Astrocyte of the spinal cord (primary cell): ENCODE data around the gene MTHFD2L.
A peak's percentile ranks its signal among the peaks of the same experiment; 100 is the strongest.

Experiments used
- DNase-seq: peaks from one replicate; pipeline ENCODE4 v3.0.0; 2011; ENCODE audit warnings: low read depth, low spot score
- H3K4me3 ChIP-seq: 2 replicates; pipeline ENCODE4 v1.5.1; 2011; ENCODE audit warnings: low read depth, mild to moderate bottlenecking, low read length, moderate library complexity
- CTCF ChIP-seq: IDR thresholded peaks from 2 replicates; pipeline ENCODE4 v1.5.1; 2012; ENCODE audit warnings: low read depth, mild to moderate bottlenecking, low read length, inconsistent platforms
- in situ Hi-C: cut with HindIII; loops from 2 replicates; pipeline ENCODE4 v1.10.0; 2017; ENCODE audit warnings: low sequenced_read_pairs

The MTHFD2L gene

DNA sequence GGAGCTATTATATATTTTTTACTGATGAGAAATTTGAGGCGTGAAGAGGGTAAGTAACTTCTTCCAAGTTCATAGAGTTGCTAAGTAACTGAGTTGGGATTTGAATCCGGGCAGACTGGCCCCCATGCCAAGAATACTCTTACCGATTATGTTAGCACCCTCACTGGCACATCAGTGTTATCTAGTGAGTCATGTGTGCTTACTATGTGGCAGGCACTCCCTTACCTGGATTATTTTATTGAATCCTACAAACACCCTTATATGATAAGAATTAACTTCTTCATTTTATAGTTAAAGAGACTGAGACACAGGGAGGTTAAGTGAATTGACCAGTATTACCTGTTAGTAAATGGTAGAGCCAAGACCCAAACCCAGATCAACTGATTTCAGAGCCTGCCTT is 20.9 kb downstream of the MTHFD2L start:
- in situ Hi-C loops = no loop called here
- no peak for DNase-seq
- H3K4me3 ChIP-seq = no peak overlapping the region
- TF ChIP-seq CTCF = no peak

GRCh38 chr4:74181219-74181618 is 23.3 kb downstream of the MTHFD2L start:
- TF ChIP-seq CTCF = no peak
- no peak overlapping the region for H3K4me3 ChIP-seq
- peak; percentile 38 for DNase-seq
- in situ Hi-C loops = no loop called here

DNA sequence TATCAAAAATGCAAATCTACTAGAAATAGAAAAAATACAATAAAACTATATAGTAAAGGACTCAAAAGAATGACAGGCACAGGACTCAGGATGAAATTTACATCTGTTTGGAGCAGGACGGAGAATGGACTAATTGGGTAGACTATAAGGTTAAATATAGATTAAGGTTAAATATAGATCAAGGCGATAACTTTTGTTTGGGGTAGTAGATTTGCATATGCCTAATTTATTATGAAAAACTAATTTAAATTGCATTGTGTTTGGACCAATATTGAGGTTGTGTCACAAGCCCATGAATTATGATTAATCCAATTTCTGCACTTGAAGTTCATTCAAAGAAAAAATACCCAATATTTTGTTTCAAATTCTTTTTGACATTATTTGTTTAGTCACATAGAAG is 31.0 kb downstream of the MTHFD2L start:
- DNase-seq = no peak
- in situ Hi-C loops = no loop called here
- no peak overlapping the region for H3K4me3 ChIP-seq
- TF ChIP-seq CTCF = no peak

GRCh38 chr4:74189331-74190043 is 31.6 kb downstream of the MTHFD2L start:
- H3K4me3 ChIP-seq = no peak overlapping the region
- in situ Hi-C loops = no loop called here
- TF ChIP-seq CTCF = peak; percentile 71
- DNase-seq = peak; percentile 56

- in situ Hi-C loops = no loop called here
- TF ChIP-seq CTCF = no peak
Observed at GRCh38 chr4:74190332-74190731, 32.4 kb downstream of the MTHFD2L start.

GRCh38 chr4:74190919-74191397 is 33.0 kb downstream of the MTHFD2L start:
- no peak for DNase-seq
- no peak overlapping the region for H3K4me3 ChIP-seq
- in situ Hi-C loops = no loop called here
- no peak for TF ChIP-seq CTCF

More at GRCh38 chr4:74190332-74190731, 32.4 kb downstream of the MTHFD2L start:
- no peak overlapping the region for H3K4me3 ChIP-seq
- no peak for DNase-seq
